ENCODE measurements around the gene IL16.

DNA sequence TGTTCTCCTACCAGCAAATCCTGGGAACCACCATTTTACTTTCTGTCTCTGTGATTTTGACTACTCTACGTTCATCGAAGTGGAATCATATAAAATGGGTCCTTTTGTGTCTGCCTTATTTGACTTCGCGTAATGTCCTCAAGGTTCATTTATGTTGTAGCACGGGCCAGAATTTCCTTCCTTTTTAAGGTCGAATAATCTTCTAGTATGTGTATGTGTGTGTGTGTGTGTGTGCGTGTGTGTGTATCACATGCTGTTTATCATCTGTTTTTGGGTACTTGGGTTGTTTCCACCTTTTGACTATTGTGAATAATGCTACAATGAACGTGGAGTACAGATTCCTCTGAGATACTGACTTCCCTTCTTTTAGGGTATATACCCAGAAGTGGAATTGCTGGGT, 91.9 kb downstream of the IL16 start:
- TF ChIP-seq, protein P1, sequence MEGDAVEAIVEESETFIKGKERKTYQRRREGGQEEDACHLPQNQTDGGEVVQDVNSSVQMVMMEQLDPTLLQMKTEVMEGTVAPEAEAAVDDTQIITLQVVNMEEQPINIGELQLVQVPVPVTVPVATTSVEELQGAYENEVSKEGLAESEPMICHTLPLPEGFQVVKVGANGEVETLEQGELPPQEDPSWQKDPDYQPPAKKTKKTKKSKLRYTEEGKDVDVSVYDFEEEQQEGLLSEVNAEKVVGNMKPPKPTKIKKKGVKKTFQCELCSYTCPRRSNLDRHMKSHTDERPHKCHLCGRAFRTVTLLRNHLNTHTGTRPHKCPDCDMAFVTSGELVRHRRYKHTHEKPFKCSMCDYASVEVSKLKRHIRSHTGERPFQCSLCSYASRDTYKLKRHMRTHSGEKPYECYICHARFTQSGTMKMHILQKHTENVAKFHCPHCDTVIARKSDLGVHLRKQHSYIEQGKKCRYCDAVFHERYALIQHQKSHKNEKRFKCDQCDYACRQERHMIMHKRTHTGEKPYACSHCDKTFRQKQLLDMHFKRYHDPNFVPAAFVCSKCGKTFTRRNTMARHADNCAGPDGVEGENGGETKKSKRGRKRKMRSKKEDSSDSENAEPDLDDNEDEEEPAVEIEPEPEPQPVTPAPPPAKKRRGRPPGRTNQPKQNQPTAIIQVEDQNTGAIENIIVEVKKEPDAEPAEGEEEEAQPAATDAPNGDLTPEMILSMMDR (IDR thresholded peaks at IDR 0.05) = no peak
- no peak for TF ChIP-seq EZH2 (IDR thresholded peaks at IDR 0.05; ENCODE audit: borderline replicate concordance, insufficient read depth, low read depth, low read length, poor library complexity, severe bottlenecking)
